LNCaP clone FGC (cell line): ENCODE measurements around the gene HOXD4.

ENCODE experiments used
- DNase-seq: peaks from one replicate; pipeline ENCODE4 v3.0.0-alpha.2; 2011; ENCODE audit warnings: low read depth
- H3K4me3 ChIP-seq: 2 replicates; pipeline ENCODE4 v1.5.1; 2011; ENCODE audit warnings: mild to moderate bottlenecking, low read depth, low read length, control low read depth
- TF ChIP-seq, protein P1 (sequence below): IDR thresholded peaks from 2 replicates; pipeline ENCODE4 v1.5.1; 2012; ENCODE audit warnings: mild to moderate bottlenecking; ENCODE audit not compliant: control insufficient read depth, insufficient read depth; ENCODE audit errors: extremely low read depth

Gene HOXD4

DNA sequence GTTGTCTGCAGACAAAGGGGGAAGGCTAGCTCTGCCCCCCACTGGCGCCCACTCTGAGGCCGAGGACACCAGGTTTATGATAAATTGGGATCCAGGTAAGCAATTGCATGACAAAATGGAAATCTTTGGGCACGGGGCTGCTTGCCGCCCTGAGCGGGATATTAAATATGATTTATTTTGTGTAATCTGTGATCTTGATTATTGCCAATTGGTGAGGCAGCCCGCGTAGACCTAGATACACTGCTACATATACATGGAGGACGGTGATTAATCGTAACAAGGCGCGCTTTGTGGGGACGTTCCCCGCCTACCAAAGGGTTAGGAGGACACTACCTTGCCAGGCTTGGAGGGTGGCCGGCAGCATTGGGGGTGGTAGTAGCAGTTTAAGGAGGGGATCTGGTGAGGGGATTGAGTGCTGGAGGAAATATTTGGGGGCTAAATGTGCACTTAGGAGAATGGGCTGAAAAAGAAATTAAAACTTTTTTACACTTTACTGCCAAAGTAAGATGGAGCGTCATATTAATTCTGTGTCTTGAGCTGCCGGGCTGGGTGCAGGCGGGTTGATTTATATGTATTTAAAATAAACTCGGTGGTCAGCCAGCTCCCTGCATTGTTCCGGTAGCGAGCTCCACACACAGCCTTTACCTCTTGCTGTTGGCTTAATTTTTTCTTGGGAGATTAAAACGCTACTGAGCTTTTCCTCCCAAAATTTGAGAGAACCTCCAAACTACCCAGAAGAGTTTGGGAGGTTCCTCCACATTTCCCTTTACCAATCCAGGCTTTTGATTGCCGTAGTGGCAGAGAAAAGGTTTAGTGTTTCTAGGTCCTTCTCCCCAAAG, 9.9 kb downstream of the HOXD4 start:
- TF ChIP-seq, protein P1, sequence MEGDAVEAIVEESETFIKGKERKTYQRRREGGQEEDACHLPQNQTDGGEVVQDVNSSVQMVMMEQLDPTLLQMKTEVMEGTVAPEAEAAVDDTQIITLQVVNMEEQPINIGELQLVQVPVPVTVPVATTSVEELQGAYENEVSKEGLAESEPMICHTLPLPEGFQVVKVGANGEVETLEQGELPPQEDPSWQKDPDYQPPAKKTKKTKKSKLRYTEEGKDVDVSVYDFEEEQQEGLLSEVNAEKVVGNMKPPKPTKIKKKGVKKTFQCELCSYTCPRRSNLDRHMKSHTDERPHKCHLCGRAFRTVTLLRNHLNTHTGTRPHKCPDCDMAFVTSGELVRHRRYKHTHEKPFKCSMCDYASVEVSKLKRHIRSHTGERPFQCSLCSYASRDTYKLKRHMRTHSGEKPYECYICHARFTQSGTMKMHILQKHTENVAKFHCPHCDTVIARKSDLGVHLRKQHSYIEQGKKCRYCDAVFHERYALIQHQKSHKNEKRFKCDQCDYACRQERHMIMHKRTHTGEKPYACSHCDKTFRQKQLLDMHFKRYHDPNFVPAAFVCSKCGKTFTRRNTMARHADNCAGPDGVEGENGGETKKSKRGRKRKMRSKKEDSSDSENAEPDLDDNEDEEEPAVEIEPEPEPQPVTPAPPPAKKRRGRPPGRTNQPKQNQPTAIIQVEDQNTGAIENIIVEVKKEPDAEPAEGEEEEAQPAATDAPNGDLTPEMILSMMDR: no peak
- no peak overlapping the region for H3K4me3 ChIP-seq
- DNase-seq: no peak

DNA sequence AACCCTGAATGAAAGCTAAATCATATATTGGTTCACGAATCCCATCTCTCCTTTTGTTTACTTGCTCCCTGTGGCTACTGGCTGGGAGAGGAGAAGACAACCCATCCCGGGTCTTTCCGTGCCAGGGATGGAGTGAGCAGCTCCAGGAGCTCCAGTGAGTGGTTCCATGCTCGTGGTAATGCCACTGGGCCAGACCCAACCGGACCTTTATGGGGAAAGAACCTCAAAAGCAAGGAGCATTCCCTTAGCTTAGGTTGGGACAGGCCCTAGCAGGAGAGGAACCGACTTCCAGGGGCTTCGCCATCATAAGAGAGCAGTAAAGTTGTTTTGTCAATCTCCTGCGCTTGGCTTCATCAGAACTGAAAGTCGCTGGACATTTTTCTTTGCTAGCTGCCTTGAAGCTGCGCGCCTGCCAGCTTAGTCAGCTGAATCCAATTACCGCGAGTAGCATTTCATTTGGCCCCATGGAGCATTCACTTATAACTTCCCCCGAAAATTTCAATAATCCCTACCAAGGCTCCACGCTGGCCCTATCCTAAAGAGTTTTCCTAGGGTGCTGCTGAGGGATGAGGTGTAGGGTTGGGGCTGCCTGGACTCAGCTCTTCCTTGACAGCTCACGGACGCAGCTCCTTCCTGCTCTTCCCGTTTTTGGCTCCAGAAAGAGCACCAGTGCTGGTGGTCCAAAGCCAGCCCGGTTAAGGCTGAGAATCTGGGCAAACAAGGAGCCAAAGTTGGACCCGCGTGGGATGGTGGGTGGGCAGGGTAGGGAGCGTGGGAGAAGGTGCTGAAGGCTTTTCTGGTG, 10.7 kb downstream of the HOXD4 start:
- TF ChIP-seq, protein P1: no peak
- DNase-seq: no peak
- H3K4me3 ChIP-seq: no peak overlapping the region

DNA sequence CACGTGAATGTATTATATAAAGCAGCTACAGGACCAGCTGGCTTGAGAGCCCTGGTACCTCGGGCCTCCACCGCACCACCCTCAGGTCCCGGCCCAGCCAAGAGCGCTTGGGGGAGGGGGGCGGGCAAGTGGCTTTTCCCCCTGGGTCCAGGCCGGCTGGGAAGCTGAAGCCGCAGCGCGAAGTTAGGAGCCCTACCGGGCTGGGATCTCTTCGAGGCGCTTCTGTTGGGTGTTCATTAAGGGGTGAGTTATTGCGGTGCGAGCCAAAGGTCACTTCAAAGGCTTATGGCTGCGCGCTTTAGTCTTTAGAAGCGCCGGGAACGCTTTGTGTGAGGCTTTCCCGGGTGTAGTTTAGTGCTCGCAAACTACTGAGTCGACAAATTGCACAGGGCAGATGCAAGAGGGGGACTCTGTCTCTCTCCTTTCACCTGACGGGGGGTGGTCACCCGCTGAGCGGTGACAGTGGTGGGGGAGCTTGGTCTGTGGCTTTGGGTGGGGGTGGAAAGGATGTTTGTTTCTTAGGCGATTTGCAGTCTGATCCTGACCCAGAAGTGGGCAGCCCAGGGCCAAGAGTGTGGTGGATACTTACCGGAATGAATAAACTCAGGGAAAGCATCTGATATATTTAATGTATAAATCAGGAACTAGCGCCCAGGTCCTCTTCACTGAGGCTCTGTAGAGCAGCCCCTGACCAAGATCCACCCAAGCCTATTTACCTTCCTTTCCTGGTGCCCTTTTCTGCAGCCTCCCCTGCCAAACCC, 11.7 kb downstream of the HOXD4 start:
- TF ChIP-seq, protein P1: no peak

GRCh38 chr2:176163672-176164056, 12.3 kb downstream of the HOXD4 start:
- DNase-seq: no peak
- TF ChIP-seq, protein P1: no peak

More for the DNA sequence above, 11.7 kb downstream of the HOXD4 start:
- H3K4me3 ChIP-seq: no peak overlapping the region
- DNase-seq: no peak

GRCh38 chr2:176164201-176164600, 12.9 kb downstream of the HOXD4 start:
- no peak for DNase-seq
- no peak overlapping the region for H3K4me3 ChIP-seq
- TF ChIP-seq, protein P1: no peak

More at GRCh38 chr2:176163672-176164056, 12.3 kb downstream of the HOXD4 start:
- no peak overlapping the region for H3K4me3 ChIP-seq

DNA sequence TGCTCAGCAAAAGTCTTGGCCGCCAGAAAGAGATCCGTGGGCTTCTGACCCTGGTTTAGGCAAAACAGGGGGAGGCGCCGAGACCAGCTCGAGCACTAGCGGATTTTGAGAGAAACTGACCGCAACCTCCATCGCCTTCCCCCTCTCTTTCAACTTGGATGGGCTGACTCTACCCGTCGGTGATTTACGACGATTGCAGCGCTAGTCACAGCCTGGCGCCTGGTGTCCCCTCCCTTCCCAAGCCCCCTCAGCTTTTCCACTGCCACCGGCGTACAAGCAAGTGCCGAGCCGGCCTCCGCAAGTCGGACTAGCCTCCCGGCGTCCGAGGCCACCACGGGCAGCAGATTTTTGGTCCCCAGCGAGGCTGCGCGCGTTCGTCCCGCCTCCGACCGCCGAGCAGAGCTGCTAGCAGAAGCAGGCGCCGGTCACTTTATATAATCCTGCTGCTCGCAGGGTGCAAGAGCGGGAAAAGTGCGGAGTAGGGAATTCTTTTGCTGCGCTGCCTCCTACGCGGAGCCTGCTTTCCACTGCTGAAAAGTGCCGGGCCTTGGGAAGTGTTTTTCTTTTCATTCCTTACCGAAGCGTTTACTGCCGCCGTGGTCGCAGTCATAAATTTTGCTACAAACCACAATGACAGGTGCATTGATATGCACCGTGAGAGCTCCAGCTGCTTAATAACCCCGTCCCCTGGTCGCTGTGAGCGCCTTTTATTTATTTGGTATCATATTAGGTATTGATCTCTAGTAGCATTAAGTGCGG, 13.4 kb downstream of the HOXD4 start:
- H3K4me3 ChIP-seq: no peak overlapping the region
- TF ChIP-seq, protein P1: no peak
- DNase-seq: no peak
